GM04503 (cell line): Measurements from ENCODE around the gene ZNF681.
A peak's percentile ranks its signal among the peaks of the same experiment; 100 is the strongest.
"Not testable (repeated sequence)": the region's sequence is repeated elsewhere in the genome, so short reads cannot be mapped to it uniquely, and the experiment has no call there.

Experiments
- DNase-seq: peaks from one replicate; pipeline ENCODE4 v3.0.0-alpha.2; 2012; ENCODE audit warnings: low read depth

Gene ZNF681

DNA sequence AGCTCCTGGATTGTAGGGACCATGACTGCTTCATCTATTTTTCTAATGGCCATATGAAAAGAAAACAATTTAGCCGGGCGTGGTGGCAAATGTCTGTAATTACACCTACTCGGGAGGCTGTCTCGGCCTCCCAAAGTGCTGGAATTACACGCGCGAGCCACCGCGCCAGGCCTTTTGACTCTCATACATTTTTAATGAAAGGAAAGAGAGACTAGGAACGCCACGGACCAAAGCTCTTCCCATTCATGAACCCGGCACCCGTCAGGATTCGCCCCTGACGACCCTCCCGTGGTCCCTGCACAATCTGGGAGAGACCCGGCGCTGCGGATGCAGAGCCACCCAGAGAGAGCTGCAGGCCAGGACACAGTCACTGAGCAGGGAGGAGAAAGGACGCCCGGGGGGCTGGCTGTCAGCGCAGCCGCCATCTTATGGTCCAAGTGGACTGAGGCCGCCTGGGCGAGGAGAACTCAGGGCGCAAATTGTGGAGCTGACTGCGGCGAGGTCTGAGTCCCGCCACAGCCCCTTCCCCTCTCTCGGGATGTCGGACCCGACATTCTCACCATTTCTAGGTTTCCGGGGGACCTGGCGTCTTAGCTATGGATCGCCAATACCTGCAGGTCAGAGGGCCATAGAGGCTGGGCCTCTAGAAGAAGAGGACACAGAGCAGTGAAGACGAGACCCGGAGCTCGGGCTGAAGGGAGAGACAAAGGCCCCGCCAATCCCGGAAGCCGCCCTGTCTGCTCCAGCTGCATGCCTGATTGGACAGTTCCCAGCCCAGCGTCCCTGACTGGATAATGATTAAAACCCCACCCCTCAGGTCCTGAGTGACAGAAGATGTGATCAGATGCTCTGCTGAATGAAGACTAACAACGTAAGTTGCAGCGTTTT lies at the start of gene ZNF681:
Gene ZNF681, minus strand, starts transcription at position 705 of the 888 bp plus-strand sequence. Its CDS starts 142 bp downstream, at position 563.
- peak; percentile 65 for DNase-seq

GRCh38 chr19:23804676-23805075 lies 46.0 kb upstream of the ZNF681 start:
- DNase-seq: no peak

DNA sequence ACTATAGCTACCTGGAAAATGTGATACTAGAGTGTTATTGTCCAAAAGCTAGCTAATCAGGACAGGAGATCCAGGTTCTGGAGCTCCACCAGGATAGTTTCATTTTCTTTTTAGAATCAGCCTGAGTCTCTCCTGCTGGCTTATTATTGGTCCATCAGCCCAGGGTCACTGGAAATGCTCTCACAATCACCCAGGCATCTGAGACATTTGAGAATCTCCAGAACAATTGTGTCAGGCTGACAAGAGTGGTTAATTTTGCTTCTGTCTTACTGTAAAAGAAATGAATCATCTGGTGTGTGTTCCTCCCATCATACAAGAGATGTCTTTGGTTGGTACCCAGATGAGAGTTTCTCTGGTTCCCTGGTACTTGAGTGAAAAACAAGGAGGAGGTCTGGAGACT lies 43.6 kb upstream of the ZNF681 start:
- no peak for DNase-seq

DNA sequence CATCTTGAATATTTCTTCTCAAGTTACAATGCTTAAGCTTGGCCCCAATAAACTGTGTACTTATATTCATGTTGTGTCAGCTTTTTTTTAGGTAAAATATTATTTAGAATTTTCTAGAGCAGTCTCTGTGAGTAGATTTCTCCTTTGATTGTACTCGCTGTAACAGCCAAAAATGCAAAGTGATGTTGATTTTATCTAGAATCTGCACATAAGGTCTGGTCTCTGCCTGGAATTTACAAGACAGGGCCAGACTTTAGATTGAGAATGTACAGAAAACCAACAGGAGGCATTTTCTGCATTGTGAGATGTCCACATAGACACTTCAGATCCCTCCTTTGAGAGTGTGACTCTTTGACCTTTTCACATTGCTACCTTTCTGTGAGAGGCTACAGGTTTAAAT lies 43.1 kb upstream of the ZNF681 start:
- no peak for DNase-seq

- no peak for DNase-seq
These were observed 42.2 kb upstream of the ZNF681 start for GRCh38 chr19:23800868-23801267.

DNA sequence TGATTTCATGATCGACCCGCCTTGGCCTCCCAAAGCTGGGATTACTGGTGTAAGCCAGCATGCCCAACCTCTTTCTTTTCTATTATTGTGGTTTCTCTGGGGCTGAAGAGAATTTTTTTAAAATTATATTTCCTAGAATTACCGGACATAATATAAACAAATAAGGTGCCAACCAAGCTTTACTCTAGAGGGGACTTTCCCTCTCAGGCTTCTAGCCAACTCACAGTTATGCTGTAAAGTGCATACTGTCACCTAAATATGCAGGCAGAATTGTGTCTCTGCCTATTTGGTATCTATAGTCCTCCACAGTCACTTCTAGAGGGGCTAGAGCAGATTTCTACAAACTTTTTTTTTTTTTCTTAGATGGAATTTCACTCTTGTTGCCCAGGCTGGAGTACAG lies 41.6 kb upstream of the ZNF681 start:
- no peak for DNase-seq

- no peak for DNase-seq
These were observed 40.6 kb upstream of the ZNF681 start for GRCh38 chr19:23799321-23799720.

GRCh38 chr19:23795462-23795861 lies 36.8 kb upstream of the ZNF681 start:
- no peak for DNase-seq

GRCh38 chr19:23792784-23793183 lies 34.1 kb upstream of the ZNF681 start:
- DNase-seq: no peak

DNA sequence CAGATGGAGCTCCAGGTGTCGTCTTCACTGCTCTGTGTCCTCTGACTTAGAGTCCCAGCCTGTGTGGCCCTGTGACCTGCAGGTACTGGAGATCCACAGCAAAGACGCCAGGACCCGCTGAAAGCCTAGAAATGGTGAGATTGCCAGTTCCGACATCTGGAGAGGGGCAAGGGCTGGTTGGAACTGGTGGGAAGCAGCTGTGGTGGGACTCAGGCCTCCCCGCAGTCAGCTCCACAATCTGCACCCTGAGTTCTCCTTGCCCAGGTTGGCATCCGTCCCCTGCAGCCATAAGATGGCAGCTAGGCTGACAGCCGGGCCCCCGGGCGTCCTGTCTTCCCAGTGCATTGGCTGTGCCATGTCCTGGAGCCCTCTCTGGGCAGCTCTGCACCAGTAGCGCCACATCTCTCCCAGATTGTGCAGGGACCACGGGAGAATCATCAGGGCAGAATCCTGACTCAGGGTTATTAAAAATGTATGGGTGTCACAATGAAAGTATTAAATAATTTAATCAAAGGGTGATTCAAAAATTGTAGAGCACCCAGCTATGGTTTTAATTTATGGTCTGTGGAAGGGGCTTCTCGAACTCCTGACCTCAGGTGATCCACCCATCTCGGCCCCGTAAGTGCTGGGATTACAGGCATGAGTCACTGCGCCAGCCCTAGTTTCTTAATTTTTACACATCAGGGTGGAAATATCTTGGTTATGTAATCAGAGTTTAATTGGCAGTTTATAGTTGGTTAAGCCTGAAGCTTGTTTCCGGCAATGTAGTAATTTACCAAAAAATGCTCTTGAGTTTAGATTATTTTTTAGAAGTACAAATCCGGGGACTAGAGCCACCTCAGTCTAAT lies 32.2 kb upstream of the ZNF681 start:
- DNase-seq: no peak

- no peak for DNase-seq
These were observed 30.6 kb upstream of the ZNF681 start for GRCh38 chr19:23789246-23789645.

GRCh38 chr19:23788411-23788810 lies 29.7 kb upstream of the ZNF681 start:
- no peak for DNase-seq

- DNase-seq: no peak
These were observed 28.4 kb upstream of the ZNF681 start for GRCh38 chr19:23787106-23787505.

DNA sequence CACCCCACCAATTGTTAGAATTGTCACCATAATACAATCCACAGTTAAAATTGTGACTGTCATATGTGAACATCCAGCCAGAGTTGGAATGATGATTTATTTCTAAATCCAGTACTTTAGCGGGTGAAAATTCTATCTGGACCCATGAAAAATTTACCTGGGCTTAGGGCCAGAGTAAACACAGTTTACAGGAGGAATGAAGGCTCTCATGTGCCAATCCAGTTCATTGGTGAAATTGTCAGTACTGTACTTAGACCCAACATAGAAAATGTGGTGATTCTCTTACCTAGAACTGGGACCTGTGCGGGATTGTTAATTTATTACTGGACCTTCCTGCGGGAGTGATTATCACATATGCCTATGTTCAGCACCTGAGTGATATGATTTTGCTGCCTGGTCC lies 27.3 kb upstream of the ZNF681 start:
- no peak for DNase-seq

GRCh38 chr19:23784274-23784673 lies 25.6 kb upstream of the ZNF681 start:
- DNase-seq: no peak

DNA sequence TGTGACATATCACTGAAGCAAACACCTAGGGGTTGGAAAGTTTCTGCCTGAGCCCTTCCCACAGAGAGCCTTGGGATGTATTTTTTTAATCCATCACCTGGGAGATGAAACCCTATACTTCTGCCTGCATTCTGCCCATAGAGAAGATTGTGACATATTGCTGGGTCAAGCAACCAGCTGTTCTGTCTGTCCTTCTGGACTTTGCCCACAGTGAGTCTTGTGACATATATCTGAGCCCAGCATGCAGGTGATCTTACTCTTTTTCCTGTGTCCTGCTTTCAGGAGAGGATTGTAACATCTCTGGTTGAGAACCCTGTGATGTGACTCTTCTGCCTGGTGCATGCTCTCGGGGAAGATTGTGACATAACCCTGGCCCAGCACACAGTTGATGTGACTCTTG lies 24.9 kb upstream of the ZNF681 start:
- no peak for DNase-seq

DNA sequence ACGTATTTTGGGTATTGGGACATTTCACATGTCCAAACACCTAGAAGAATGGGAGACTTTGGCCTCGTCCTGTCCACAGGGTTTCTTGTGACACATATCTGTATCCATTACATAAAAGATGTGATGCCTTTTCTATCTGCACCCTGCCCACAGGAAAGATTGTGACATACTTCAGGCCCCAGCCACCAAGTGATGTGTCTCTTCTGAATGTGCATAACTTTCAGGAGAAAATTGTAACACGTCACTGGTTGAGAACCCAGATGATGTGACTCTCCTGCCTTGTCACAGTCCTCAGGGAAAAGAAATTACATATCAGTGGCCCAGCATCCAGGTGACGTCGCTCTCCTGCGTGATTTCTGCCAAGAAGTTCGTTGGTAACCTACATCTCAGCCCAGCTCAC lies 21.0 kb upstream of the ZNF681 start:
- no peak for DNase-seq

- no peak for DNase-seq
These were observed 19.9 kb upstream of the ZNF681 start for GRCh38 chr19:23778566-23778965.

GRCh38 chr19:23778036-23778435 lies 19.3 kb upstream of the ZNF681 start:
- not testable (repeated sequence) for DNase-seq

DNA sequence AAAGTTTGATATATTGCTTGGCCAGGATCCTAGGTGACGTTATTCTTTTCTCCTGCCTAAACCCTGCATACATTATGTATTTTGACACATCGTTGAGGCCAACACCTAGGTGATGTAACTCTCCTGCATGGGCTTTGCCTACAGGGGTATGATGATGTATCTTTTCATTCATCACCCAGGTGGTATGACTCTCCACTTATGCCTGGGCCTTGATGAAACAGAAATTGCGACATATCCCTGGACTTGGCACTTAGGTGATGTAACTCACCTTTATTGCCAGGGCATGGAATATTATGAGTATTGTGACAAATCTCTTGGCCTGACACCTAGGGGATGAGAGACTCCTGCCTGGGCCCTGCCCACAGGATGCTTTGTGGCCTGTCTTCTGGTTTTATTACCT lies 18.5 kb upstream of the ZNF681 start:
- no peak for DNase-seq

GRCh38 chr19:23776507-23777205 lies 18.0 kb upstream of the ZNF681 start:
- no peak for DNase-seq

DNA sequence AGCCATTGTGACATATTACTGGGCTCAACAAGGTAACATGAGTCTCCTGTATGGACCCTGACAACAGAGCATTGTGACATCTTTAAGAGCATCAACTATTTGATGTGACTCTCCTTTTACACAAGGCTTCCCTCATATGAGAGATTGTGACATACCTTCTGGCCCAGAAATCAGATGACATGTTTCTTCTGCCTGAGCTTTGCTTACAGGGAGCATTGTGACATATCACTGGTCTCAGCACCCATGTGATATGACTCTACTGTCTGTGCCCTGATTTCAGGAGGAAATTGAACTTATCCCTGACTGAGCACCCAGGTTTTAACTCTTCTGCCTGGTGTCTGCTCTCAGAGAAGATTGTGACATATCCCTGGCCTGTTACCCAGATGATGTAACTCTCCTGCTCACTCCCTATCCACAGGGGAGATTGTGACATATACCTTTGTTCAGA lies 15.9 kb upstream of the ZNF681 start:
- no peak for DNase-seq
